A549 (cell line): ENCODE measurements around the gene CNOT2. TPM values are rescaled to one million over a fixed set of nuclear protein-coding genes. Genes with fewer than 3 reads are reported as not detected.

Experiments used
- ATAC-seq, 2 experiments: fragments of 200-7000 bp in 1 of 2; fragments of >200 bp in 1 of 2; cut with Nextera tagmentation in 1 of 2; cut with Tn5 transposase in 1 of 2; 3 replicates each; pipeline versions ENCODE4 v1.8.0 to v1.9.1; 2018 to 2020; ENCODE audit warnings: mild to moderate bottlenecking in 1 of 2, moderate library complexity in 1 of 2
- CTCF ChIA-PET: fragments of 300-600 bp; sonication (Branson Sonifier 250); formaldehyde crosslinking; extraction: SDS; loops from one replicate; lab custom pipeline; 2021; ENCODE audit warnings: antibody characterized with exemption, inconsistent platforms; lab: Yijun Ruan, JAX
- POLR2A ChIA-PET: fragments of 350-600 bp; formaldehyde crosslinking; extraction: SDS; loops from one replicate; lab custom pipeline; 2021; ENCODE audit warnings: antibody characterized with exemption, inconsistent platforms; lab: Yijun Ruan, JAX
- DNase-seq, 2 experiments: peaks; one replicate each; pipeline versions ENCODE4 v3.0.0 to v3.0.0-alpha.2; 2011 to 2016; ENCODE audit warnings: low read depth in 1 of 2, low spot score in 1 of 2
- FAIRE-seq: peaks from 2 replicates; lab custom pipeline; 2011; peaks lifted over from hg19 to GRCh38; lab: Jason Lieb, UNC
- H3K27ac ChIP-seq, 2 experiments: fragments of >200 bp; sonication (Bioruptor Twin); formaldehyde crosslinking; 3 replicates each; pipeline ENCODE4 v1.5.1; 2016 to 2017
- H3K4me1 ChIP-seq: fragments of >200 bp; sonication (Bioruptor Twin); formaldehyde crosslinking; 3 replicates; pipeline ENCODE4 v1.6.1; 2016
- H3K4me2 ChIP-seq: fragments of >200 bp; sonication (Bioruptor Twin); formaldehyde crosslinking; 3 replicates; pipeline ENCODE4 v1.6.1; 2016
- H3K4me3 ChIP-seq: fragments of >200 bp; sonication (Bioruptor Twin); formaldehyde crosslinking; 3 replicates; pipeline ENCODE4 v1.5.1; 2016
- H3K9me3 ChIP-seq: fragments of >200 bp; sonication (Bioruptor Twin); formaldehyde crosslinking; 3 replicates; pipeline ENCODE4 v1.6.1; 2016
- ATOH8 ChIP-seq: fragments of 250-450 bp; sonication (Bioruptor Pico); IDR thresholded peaks from 2 replicates; pipeline ENCODE4 v1.5.0; 2020; ENCODE audit warnings: low read depth, mild to moderate bottlenecking, moderate library complexity
- BCL3 ChIP-seq: fragments of >200 bp; sonication (Bioruptor Twin); formaldehyde crosslinking; IDR thresholded peaks from 3 replicates; pipeline ENCODE4 v1.6.1; 2016
- CBX2 ChIP-seq: fragments of 200-600 bp; sonication (generic); IDR thresholded peaks from 2 replicates; pipeline ENCODE4 v1.6.1; 2016; ENCODE audit warnings: low read depth, mild to moderate bottlenecking, borderline replicate concordance
- CHD4 ChIP-seq: fragments of 200-600 bp; sonication (generic); IDR thresholded peaks from 2 replicates; pipeline ENCODE4 v1.6.1; 2016; ENCODE audit warnings: antibody characterized with exemption, mild to moderate bottlenecking, borderline replicate concordance
- CTCF ChIP-seq: fragments of >200 bp; sonication (Bioruptor Twin); formaldehyde crosslinking; IDR thresholded peaks from 3 replicates; pipeline ENCODE4 v1.5.1; 2016
- EHF ChIP-seq: fragments of 250-450 bp; sonication (Bioruptor Pico); IDR thresholded peaks from 2 replicates; pipeline ENCODE4 v1.5.0; 2020; ENCODE audit warnings: mild to moderate bottlenecking
- ESRRA ChIP-seq: fragments of 150-350 bp; IDR thresholded peaks from 2 replicates; pipeline ENCODE4 v1.6.1; 2014; ENCODE audit warnings: mild to moderate bottlenecking, low read length, borderline replicate concordance
- FOSL2 ChIP-seq, 2 experiments: fragments of 450-650 bp in 1 of 2; fragments of >200 bp in 1 of 2; sonication (Bioruptor Twin) in 1 of 2; formaldehyde crosslinking; IDR thresholded peaks; 2 replicates each; pipeline versions ENCODE4 v1.5.0 to v1.6.1; 2016 to 2020; ENCODE audit warnings: mild to moderate bottlenecking in 1 of 2, moderate library complexity in 1 of 2
- GATA3 ChIP-seq: IDR thresholded peaks from 2 replicates; pipeline ENCODE4 v1.6.1; 2012; ENCODE audit warnings: borderline replicate concordance
- HDAC2 ChIP-seq: fragments of 200-600 bp; sonication (generic); IDR thresholded peaks from 2 replicates; pipeline ENCODE4 v1.6.1; 2016
- HES2 ChIP-seq: fragments of >200 bp; sonication (Bioruptor Twin); formaldehyde crosslinking; IDR thresholded peaks from 2 replicates; pipeline ENCODE4 v1.6.1; 2016
- HEYL ChIP-seq: fragments of 250-450 bp; sonication (Bioruptor Pico); IDR thresholded peaks from 2 replicates; pipeline ENCODE4 v1.8.0; 2021; ENCODE audit warnings: mild to moderate bottlenecking, moderate library complexity
- HMGXB4 ChIP-seq: fragments of 250-450 bp; sonication (Bioruptor Pico); IDR thresholded peaks from 2 replicates; pipeline ENCODE4 v1.5.0; 2021; ENCODE audit warnings: mild to moderate bottlenecking, moderate library complexity, borderline replicate concordance
- HOXB13 ChIP-seq: fragments of 250-450 bp; sonication (Bioruptor Pico); IDR thresholded peaks from 2 replicates; pipeline ENCODE4 v1.5.0; 2020; ENCODE audit warnings: low read depth, mild to moderate bottlenecking, moderate library complexity
- HOXB5 ChIP-seq: fragments of 250-450 bp; sonication (Bioruptor Pico); IDR thresholded peaks from 2 replicates; pipeline ENCODE4 v1.5.0; 2020; ENCODE audit warnings: mild to moderate bottlenecking, moderate library complexity
- MAZ ChIP-seq: fragments of 150-350 bp; IDR thresholded peaks from 2 replicates; pipeline ENCODE4 v1.6.1; 2014; ENCODE audit warnings: antibody characterized with exemption, low read depth, low read length, borderline replicate concordance
- MYC ChIP-seq: IDR thresholded peaks from 2 replicates; pipeline ENCODE4 v1.6.1; 2012; ENCODE audit warnings: mild to moderate bottlenecking, inconsistent platforms, low read length, improper control_type of control experiment, borderline replicate concordance
- PHF8 ChIP-seq: fragments of 200-600 bp; sonication (generic); IDR thresholded peaks from 2 replicates; pipeline ENCODE4 v1.6.1; 2016; ENCODE audit warnings: low read depth, mild to moderate bottlenecking, antibody characterized with exemption, moderate library complexity, borderline replicate concordance
- POLR2AphosphoS2 ChIP-seq: conservative IDR thresholded peaks from 2 replicates; pipeline ENCODE4 v1.6.1; 2012; ENCODE audit warnings: low read length, improper control_type of control experiment, inconsistent platforms
- REST ChIP-seq: fragments of 200-600 bp; sonication (generic); IDR thresholded peaks from 2 replicates; pipeline ENCODE4 v1.6.1; 2016; ENCODE audit warnings: antibody characterized with exemption, mild to moderate bottlenecking, moderate library complexity
- TFCP2L1 ChIP-seq: fragments of 250-450 bp; sonication (Bioruptor Pico); IDR thresholded peaks from 2 replicates; pipeline ENCODE4 v1.5.0; 2021; ENCODE audit warnings: mild to moderate bottlenecking
- TP53 ChIP-seq: fragments of 250-450 bp; sonication (Bioruptor Pico); IDR thresholded peaks from 2 replicates; pipeline ENCODE4 v1.5.0; 2021; ENCODE audit warnings: mild to moderate bottlenecking, moderate library complexity
- WGBS: methylation state at CpG from one replicate; pipeline ENCODE4 v1.1.6; 2017; ENCODE audit errors: missing lambda C conversion rate; 5-methylcytosine and 5-hydroxymethylcytosine counted together
- polyA plus RNA-seq, 4 experiments: library from polyadenylated mRNA; depleted of rRNA in 3 of 4; stranded (reverse); fragments of >200 nt; fragmentation: RNase III in 1 of 4; extraction: RNeasy Plus Mini Kit Qiagen cat#74134 plus additional on column Dnase treatment in 1 of 4; gene quantifications; 2 replicates in 3 of 4; 3 replicates in 1 of 4; pipeline ENCODE4 v1.2.3, GENCODE V29; 2011 to 2017

The CNOT2 gene
- polyA plus RNA-seq, 2 of the 4 experiments (the other 2 are of a cell fraction), result 87.2 to 105 TPM

GRCh38 chr12:70383886-70384285 lies 140.7 kb downstream of the CNOT2 start:
- Histone ChIP-seq H3K9me3 (no peaks in the 10 kb centered on the region), H3K27ac (no peak overlapping the region), H3K4me1 (no peaks in the 10 kb centered on the region), H3K4me2 (no peak overlapping the region), H3K4me3 (no peak overlapping the region)
- ATAC-seq, result no peak
- no peak for TF ChIP-seq GATA3
- TF ChIP-seq HEYL (CRISPR knock-in tag), result no peak
- TF ChIP-seq MAZ, result no peak
- TF ChIP-seq ATOH8, result no peak
- no peak for TF ChIP-seq HDAC2
- TF ChIP-seq CTCF, result no peak
- FAIRE-seq, result no peak
- DNase-seq, result no peak
- CTCF ChIA-PET, result no interaction called here
- POLR2A ChIA-PET, result no interaction called here
- 45% methylated on average over 3 of the region's 3 CpGs for WGBS

- POLR2A ChIA-PET, result no interaction called here
- CTCF ChIA-PET, result interaction anchor here (0.7 kb wide), 1 partner anchor 37 kb away, joined by 3 read pairs; no protein-coding TSS in a partner anchor
- 42% methylated on average over 1 of the region's 1 CpG for WGBS
These were observed 143.5 kb downstream of the CNOT2 start for GRCh38 chr12:70386771-70387170.

More at GRCh38 chr12:70386771-70387170, 143.5 kb downstream of the CNOT2 start:
- no peak for ATAC-seq
- TF ChIP-seq TP53 (CRISPR knock-in tag) (no peak), GATA3 (no peak), HOXB13 (CRISPR knock-in tag) (no peak), BCL3 (no peak), HMGXB4 (CRISPR knock-in tag) (no peak), REST (no peak), ESRRA (no peak), CBX2 (no peak), POLR2AphosphoS2 (no peak), HOXB5 (CRISPR knock-in tag) (no peak), FOSL2 (IDR thresholded peaks at IDR 0.05) (no peak), FOSL2 (CRISPR knock-in tag; IDR thresholded peaks at IDR 0.05) (no peak), PHF8 (no peak), EHF (CRISPR knock-in tag) (no peak), TFCP2L1 (no peak), CHD4 (no peak), HES2 (no peak), MYC (no peak), HDAC2 (no peak)
- TF ChIP-seq, all 56 proteins: peak for 0
- no peak overlapping the region for H3K4me3 ChIP-seq
- no peaks in the 10 kb centered on the region for H3K4me1 ChIP-seq
- H3K9me3 ChIP-seq, result peaks cover 5% of the 10 kb centered on the region; the same call in 1 of the 3 replicates
- DNase-seq, result no peak
- H3K27ac ChIP-seq, result no peak overlapping the region
- FAIRE-seq, result no peak
- no peak overlapping the region for H3K4me2 ChIP-seq
